Psoas muscle (tissue), 8 donors: ENCODE results near the gene REST. TPM values are rescaled to one million over a fixed set of nuclear protein-coding genes. Genes with fewer than 3 reads are reported as not detected.

ENCODE experiments used
- ATAC-seq, 4 donors: fragments of 200-7000 bp; cut with Tn5 transposase; one replicate each; pipeline ENCODE4 v1.9.1; 2020; ENCODE audit warnings: moderate library complexity in 3 of 4, mild to moderate bottlenecking in 2 of 4
- DNase-seq, 2 donors: peaks; one replicate each; pipeline ENCODE4 v3.0.0-alpha.2; 2020
- H3K27ac ChIP-seq: fragments of 200-600 bp; one replicate; pipeline ENCODE4 v1.8.0; 2022
- H3K27me3 ChIP-seq, 3 donors: fragments of 200-600 bp in 1 of 3; one replicate each; pipeline versions ENCODE4 v1.6.1 to v1.8.0; 2013 to 2022; ENCODE audit warnings: low read length in 2 of 3, mild to moderate bottlenecking in 2 of 3, moderate library complexity in 1 of 3; ENCODE audit not compliant: insufficient read depth in 3 of 3
- H3K36me3 ChIP-seq, 2 donors: fragments of 200-600 bp in 1 of 2; one replicate each; pipeline versions ENCODE4 v1.6.1 to v1.8.0; 2013 to 2022; ENCODE audit warnings: low read depth in 1 of 2, mild to moderate bottlenecking in 1 of 2, moderate library complexity in 1 of 2; ENCODE audit not compliant: insufficient read depth in 1 of 2
- H3K4me1 ChIP-seq: fragments of 200-600 bp; one replicate; pipeline ENCODE4 v1.8.0; 2022
- H3K4me3 ChIP-seq: fragments of 200-600 bp; one replicate; pipeline ENCODE4 v1.8.0; 2022; ENCODE audit warnings: mild to moderate bottlenecking
- H3K9me3 ChIP-seq: fragments of 200-600 bp; one replicate; pipeline ENCODE4 v1.8.0; 2022
- WGBS, 3 donors: extraction: QIAGEN DNeasy Blood & Tissue Kit; methylation state at CpG; one replicate each; pipeline versions ENCODE4 v1.1.6 to v1.1.7; 2013; 5-methylcytosine and 5-hydroxymethylcytosine counted together
- intact Hi-C, 2 donors: fragments of 100-400 bp; cut with DNase I; formaldehyde crosslinking; loops; one replicate each; pipeline versions ENCODE4 v1.11.0 to v1.14.2; 2022
- polyA plus RNA-seq, 3 donors: library from polyadenylated mRNA; stranded (reverse); fragments of 200-250 nt; gene quantifications; one replicate each; pipeline ENCODE4 v1.2.3, GENCODE V29; 2013
- total RNA-seq, 4 donors: library from RNA; stranded (reverse); fragmentation: NEBNext Ultra II Directional in 2 of 4; extraction: Animal tissue kit (Norgen Biotek cat#: 25700) in 2 of 4; gene quantifications; one replicate each; pipeline versions ENCODE4 v1.2.1 to v1.2.4, GENCODE V29; 2021 to 2023
- TF ChIP-seq, protein P1 (sequence below): fragments of 200-600 bp; IDR thresholded peaks from one replicate; pipeline ENCODE4 v1.8.0; 2022; ENCODE audit warnings: antibody characterized with exemption
- donor health status: healthy with polysubstance abuse.
- donor health status: DM: no; HTN: no; CAD: no; lungs with moderate emphysema.
- donor health status: Bipolar disorder and iron deficiency.
- donor health status: healthy.
- donor health status: DM: yes; HTN: yes; CAD: no.
- donor health status: DM: no; HTN: no; CAD: no.
- donor health status: DM: no; HTN: no; CAD: no.
- donor health status: DM: yes; HTN: yes; CAD: no.

REST gene
- total and polyA plus RNA-seq, 7 donors = 2.5 to 21.4 (median 13.5) TPM

GRCh38 chr4:56973336-56973735 lies 65.6 kb downstream of the REST start:
- H3K9me3 ChIP-seq = peaks cover 3% of the 10 kb centered on the region
- ATAC-seq = no peak
- H3K27me3 ChIP-seq = no peaks in the 10 kb centered on the region
- intact Hi-C loops = loop anchor here in 1 of 2 donors (10.0 kb wide), 1 partner anchor 59 kb away; no protein-coding TSS in a partner anchor
- DNase-seq = no peak
- no peak overlapping the region for H3K27ac ChIP-seq
- H3K4me3 ChIP-seq = no peak overlapping the region
- peaks cover 14 to 58% of the 10 kb centered on the region in 2 donors for H3K36me3 ChIP-seq
- peaks cover 13% of the 10 kb centered on the region for H3K4me1 ChIP-seq
- 95 to 99% (median 97%) methylated on average over 3 of the region's 3 CpGs for WGBS, 3 donors
- TF ChIP-seq, protein P1, sequence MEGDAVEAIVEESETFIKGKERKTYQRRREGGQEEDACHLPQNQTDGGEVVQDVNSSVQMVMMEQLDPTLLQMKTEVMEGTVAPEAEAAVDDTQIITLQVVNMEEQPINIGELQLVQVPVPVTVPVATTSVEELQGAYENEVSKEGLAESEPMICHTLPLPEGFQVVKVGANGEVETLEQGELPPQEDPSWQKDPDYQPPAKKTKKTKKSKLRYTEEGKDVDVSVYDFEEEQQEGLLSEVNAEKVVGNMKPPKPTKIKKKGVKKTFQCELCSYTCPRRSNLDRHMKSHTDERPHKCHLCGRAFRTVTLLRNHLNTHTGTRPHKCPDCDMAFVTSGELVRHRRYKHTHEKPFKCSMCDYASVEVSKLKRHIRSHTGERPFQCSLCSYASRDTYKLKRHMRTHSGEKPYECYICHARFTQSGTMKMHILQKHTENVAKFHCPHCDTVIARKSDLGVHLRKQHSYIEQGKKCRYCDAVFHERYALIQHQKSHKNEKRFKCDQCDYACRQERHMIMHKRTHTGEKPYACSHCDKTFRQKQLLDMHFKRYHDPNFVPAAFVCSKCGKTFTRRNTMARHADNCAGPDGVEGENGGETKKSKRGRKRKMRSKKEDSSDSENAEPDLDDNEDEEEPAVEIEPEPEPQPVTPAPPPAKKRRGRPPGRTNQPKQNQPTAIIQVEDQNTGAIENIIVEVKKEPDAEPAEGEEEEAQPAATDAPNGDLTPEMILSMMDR = no peak

DNA sequence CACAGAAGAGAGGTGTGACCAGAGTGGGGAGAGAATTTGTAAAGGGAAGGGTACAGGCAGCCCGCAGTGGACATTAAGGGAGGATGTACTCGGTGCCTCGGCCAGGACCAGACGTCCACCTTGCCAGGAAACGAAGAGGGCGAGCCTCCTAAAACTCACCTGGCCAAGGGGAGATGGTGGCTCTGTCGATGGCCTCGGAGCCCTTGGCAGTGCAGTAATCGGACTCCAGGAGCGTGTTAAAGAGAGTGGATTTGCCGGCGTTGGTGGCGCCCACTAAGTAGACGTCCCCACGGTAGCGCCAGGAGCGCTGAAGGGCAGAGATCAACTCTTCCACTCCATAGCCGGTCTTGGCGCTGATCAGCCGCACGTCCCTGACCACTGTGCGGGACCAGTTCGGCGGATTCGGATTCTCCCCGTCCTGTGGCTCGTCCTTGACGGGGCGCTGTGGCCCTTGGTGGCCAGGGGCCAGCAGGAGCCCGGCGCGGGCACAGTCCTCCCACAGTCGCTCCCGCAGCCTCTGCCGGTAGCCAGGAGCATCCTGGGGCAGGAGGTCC lies 68.7 kb downstream of the REST start:
- H3K9me3 ChIP-seq = peaks cover 3% of the 10 kb centered on the region
- H3K27me3 ChIP-seq = no peaks in the 10 kb centered on the region
- WGBS, 3 donors = 2 to 3% (median 2%) methylated on average over 34 to 35 of the region's 35 CpGs
- H3K36me3 ChIP-seq = peaks cover 13 to 30% of the 10 kb centered on the region in 2 donors
- H3K27ac ChIP-seq = peak overlapping the region; percentile 88
- intact Hi-C loops = loop anchor here (5.0 to 10.0 kb wide), 2 partner anchors 62 to 69 kb away; partner anchors contain the start of gene REST (in 1 of the 2)
- ATAC-seq (no peak), DNase-seq (peak in 1 of 2 donors; percentile 53)
- peak overlapping the region; percentile 86 for H3K4me3 ChIP-seq
- peaks cover 24% of the 10 kb centered on the region for H3K4me1 ChIP-seq
- TF ChIP-seq, protein P1 = no peak

DNA sequence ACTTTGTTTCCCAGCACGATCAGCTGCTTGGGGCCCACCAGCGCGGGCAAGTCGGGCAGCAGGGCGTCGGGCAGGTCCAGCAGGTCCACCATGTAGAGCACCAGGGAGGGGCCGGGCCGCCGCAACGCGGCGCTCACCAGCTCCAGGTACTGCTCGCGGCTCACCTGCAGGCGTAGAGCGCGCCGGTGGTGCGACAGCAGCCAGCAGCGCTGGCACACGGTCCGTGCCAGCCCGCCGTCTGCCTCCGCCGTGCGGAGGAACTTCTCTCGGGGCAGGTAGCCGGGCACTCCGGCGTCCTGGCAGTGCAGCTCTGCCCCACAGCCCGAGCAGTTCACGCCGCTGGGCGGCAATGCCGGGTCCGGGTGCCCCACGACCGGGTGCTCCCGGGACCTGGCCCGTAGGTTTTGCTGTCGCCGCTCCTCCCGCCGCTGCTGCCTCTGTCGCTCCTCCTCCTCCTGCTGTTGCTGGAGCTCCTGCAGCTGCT lies 69.2 kb downstream of the REST start:
- TF ChIP-seq, protein P1 = peak; percentile 9
- Histone ChIP-seq H3K9me3 (peaks cover 3% of the 10 kb centered on the region), H3K4me1 (peaks cover 29% of the 10 kb centered on the region), H3K27me3 (no peaks in the 10 kb centered on the region), H3K4me3 (peak overlapping the region; percentile 86), H3K27ac (peak overlapping the region; percentile 88), H3K36me3 (peaks cover 12 to 24% of the 10 kb centered on the region in 2 donors)
- WGBS, 3 donors = 0% methylated on average over 32 to 46 of the region's 46 CpGs
- ATAC-seq (peak; percentile 31 to 48 (median 40)), DNase-seq (no peak)
- intact Hi-C loops = loop anchor here (5.0 to 10.0 kb wide), 2 partner anchors 62 to 70 kb away; partner anchors contain the start of gene REST (in 1 of the 2)

GRCh38 chr4:56977321-56978012 lies 69.8 kb downstream of the REST start, which contains the start of gene NOA1:
Gene NOA1, minus strand, starts transcription at chr4:56977606. Its CDS starts 21 bp downstream, at chr4:56977585.
- peaks cover 7 to 19% of the 10 kb centered on the region in 2 donors for H3K36me3 ChIP-seq
- H3K4me1 ChIP-seq = peaks cover 32% of the 10 kb centered on the region
- no peaks in the 10 kb centered on the region for H3K27me3 ChIP-seq
- DNase-seq = peak; percentile 98
- 0% methylated on average over 51 of the region's 51 CpGs for WGBS, 3 donors
- intact Hi-C loops = loop anchor here (5.0 to 10.0 kb wide), 2 partner anchors 63 to 70 kb away; partner anchors contain the start of gene REST (in 1 of the 2)
- peaks cover 3% of the 10 kb centered on the region for H3K9me3 ChIP-seq
- H3K4me3 ChIP-seq = peak within 1 kb of the TSS; percentile 86
- peak within 1 kb of the TSS; percentile 88 for H3K27ac ChIP-seq
- peak; percentile 90 to 92 (median 91) for ATAC-seq
- TF ChIP-seq, protein P1 = no peak
